ENCODE data around the gene GRID2. TPM values are rescaled to one million over a fixed set of nuclear protein-coding genes. Genes with fewer than 3 reads are reported as not detected.

The GRID2 gene
- total and polyA plus RNA-seq, 2 of the 4 experiments (the other 2 are of a cell fraction): under 0.01 TPM; not detected in 1

GRCh38 chr4:93174598-93174997, 870.8 kb downstream of the GRID2 start:
- no peak overlapping the region for H2AK5ac ChIP-seq (ENCODE audit: low read depth, low read length)
- no peaks in the 10 kb centered on the region for H3K4me1 ChIP-seq (ENCODE audit: control insufficient read depth, insufficient read depth, low read length)
- dilution Hi-C loops (cut with HindIII; ENCODE audit: low sequenced_read_pairs, unreplicated experiment): no loop called here
- no peaks in the 10 kb centered on the region for H3K27me3 ChIP-seq (ENCODE audit: control insufficient read depth, insufficient read depth, low read length)
- H2AFZ ChIP-seq (replicated peaks; ENCODE audit: low read length, poor library complexity): no peak overlapping the region
- no peak overlapping the region for H4K5ac ChIP-seq (ENCODE audit: low read depth, low read length)
- no peak overlapping the region for H4K8ac ChIP-seq (ENCODE audit: low read depth in 2 of 2, low read length in 2 of 2)
- no TSS peak for BruUV-seq (replicated peaks)
- ChIA-PET POLR2A (ENCODE audit: unreplicated experiment) (no interaction called here), CTCF (no interaction called here)
- TF ChIP-seq, protein P1, sequence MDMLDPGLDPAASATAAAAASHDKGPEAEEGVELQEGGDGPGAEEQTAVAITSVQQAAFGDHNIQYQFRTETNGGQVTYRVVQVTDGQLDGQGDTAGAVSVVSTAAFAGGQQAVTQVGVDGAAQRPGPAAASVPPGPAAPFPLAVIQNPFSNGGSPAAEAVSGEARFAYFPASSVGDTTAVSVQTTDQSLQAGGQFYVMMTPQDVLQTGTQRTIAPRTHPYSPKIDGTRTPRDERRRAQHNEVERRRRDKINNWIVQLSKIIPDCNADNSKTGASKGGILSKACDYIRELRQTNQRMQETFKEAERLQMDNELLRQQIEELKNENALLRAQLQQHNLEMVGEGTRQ (IDR thresholded peaks at IDR 0.05; ENCODE audit: low read depth, low read length): no peak
- TF ChIP-seq, protein P2, sequence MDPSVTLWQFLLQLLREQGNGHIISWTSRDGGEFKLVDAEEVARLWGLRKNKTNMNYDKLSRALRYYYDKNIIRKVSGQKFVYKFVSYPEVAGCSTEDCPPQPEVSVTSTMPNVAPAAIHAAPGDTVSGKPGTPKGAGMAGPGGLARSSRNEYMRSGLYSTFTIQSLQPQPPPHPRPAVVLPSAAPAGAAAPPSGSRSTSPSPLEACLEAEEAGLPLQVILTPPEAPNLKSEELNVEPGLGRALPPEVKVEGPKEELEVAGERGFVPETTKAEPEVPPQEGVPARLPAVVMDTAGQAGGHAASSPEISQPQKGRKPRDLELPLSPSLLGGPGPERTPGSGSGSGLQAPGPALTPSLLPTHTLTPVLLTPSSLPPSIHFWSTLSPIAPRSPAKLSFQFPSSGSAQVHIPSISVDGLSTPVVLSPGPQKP (IDR thresholded peaks at IDR 0.05; ENCODE audit: borderline replicate concordance, low read depth, low read length): no peak
- no peak for TF ChIP-seq FOS (IDR thresholded peaks at IDR 0.05; ENCODE audit: low read depth, low read length)
- TF ChIP-seq MAFK (IDR thresholded peaks at IDR 0.05; ENCODE audit: low read depth, low read length): no peak
- no peak for TF ChIP-seq NFE2L2 (IDR thresholded peaks at IDR 0.05; ENCODE audit: low read depth, low read length)
- TF ChIP-seq POLR2A (IDR thresholded peaks at IDR 0.05; ENCODE audit: low read depth, low read length): no peak
- no peak for TF ChIP-seq CHD1 (IDR thresholded peaks at IDR 0.05; ENCODE audit: low read depth, low read length)
- TF ChIP-seq RCOR1 (IDR thresholded peaks at IDR 0.05; ENCODE audit: insufficient replicate concordance, low read length): no peak
- TF ChIP-seq RAD21 (IDR thresholded peaks at IDR 0.05; ENCODE audit: low read length): no peak
- no peak for TF ChIP-seq CTCF (conservative IDR thresholded peaks at IDR 0.05; ENCODE audit: low read depth, low read length)
- TF ChIP-seq RFX5 (IDR thresholded peaks at IDR 0.05; ENCODE audit: low read depth, low read length): no peak
- TF ChIP-seq MXI1 (IDR thresholded peaks at IDR 0.05; ENCODE audit: borderline replicate concordance, low read depth, low read length): no peak
- no peaks in the 10 kb centered on the region for H3K36me3 ChIP-seq (ENCODE audit: control insufficient read depth, insufficient read depth, low read length)
- no peak overlapping the region for H3K4me3 ChIP-seq (ENCODE audit: insufficient read depth, low read depth, low read length)
- no peak overlapping the region for H2BK120ac ChIP-seq (ENCODE audit: low read depth, low read length)
- H2BK5ac ChIP-seq (ENCODE audit: low read depth, low read length, poor library complexity, severe bottlenecking): no peak overlapping the region
- no peak overlapping the region for H4K91ac ChIP-seq (ENCODE audit: insufficient read depth, low read depth, low read length)
- H3K4me2 ChIP-seq (ENCODE audit: low read depth, low read length): no peak overlapping the region
- in situ Hi-C loops (cut with MboI; ENCODE audit: low sequenced_read_pairs): no loop called here
- H2BK20ac ChIP-seq (ENCODE audit: low read depth, low read length): no peak overlapping the region
- no peak overlapping the region for H3K9ac ChIP-seq (ENCODE audit: low read depth, low read length)
- H3K79me1 ChIP-seq (ENCODE audit: low read depth in 1 of 2, low read length in 2 of 2): no peaks in the 10 kb centered on the region
- H2AK9ac ChIP-seq (replicated peaks; ENCODE audit: low read depth, low read length, poor library complexity): no peak overlapping the region
- no peak for DNase-seq
- intact Hi-C loops (cut with micrococcal nuclease): no loop called here
- no CpG with 5 or more reads among the region's 1 CpG for WGBS, 2 experiments (ENCODE audit: extremely low coverage in 2 of 2, insufficient read length in 1 of 2)
- no peak for ATAC-seq (ENCODE audit: low read depth)
- no peak overlapping the region for H3K56ac ChIP-seq (ENCODE audit: extremely low read depth, insufficient read depth, low read length)
- H3K23ac ChIP-seq (ENCODE audit: low read depth, low read length): no peak overlapping the region
- H3K27ac ChIP-seq (ENCODE audit: insufficient read depth, low read length): no peak overlapping the region
- no peak overlapping the region for H2BK15ac ChIP-seq (ENCODE audit: low read depth, low read length)
- no peaks in the 10 kb centered on the region for H3K9me3 ChIP-seq (ENCODE audit: control insufficient read depth, insufficient read depth, low read length)
- H3K4ac ChIP-seq (ENCODE audit: low read depth, low read length): no peak overlapping the region
- no peaks in the 10 kb centered on the region for H4K20me1 ChIP-seq (ENCODE audit: insufficient read depth, low read length)
- H3K18ac ChIP-seq (ENCODE audit: low read depth, low read length): no peak overlapping the region
- H3K9me1 ChIP-seq (ENCODE audit: insufficient read depth, low read length): no peaks in the 10 kb centered on the region
- H3K14ac ChIP-seq (replicated peaks; ENCODE audit: low read depth, low read length): no peak overlapping the region
